Measurements from ENCODE around the gene PCSK6.
"Not testable (repeated sequence)": the region's sequence is repeated elsewhere in the genome, so short reads cannot be mapped to it uniquely, and the experiment has no call there.

PCSK6 gene

GRCh38 chr15:101428758-101429157 lies 60.7 kb downstream of the PCSK6 start:
- no peak for DNase-seq

- DNase-seq = no peak
These were observed 61.7 kb downstream of the PCSK6 start for GRCh38 chr15:101427606-101428487.

GRCh38 chr15:101426761-101427333 lies 62.7 kb downstream of the PCSK6 start:
- DNase-seq = no peak

- DNase-seq = no peak
These were observed 63.6 kb downstream of the PCSK6 start for GRCh38 chr15:101425787-101426365.

- DNase-seq = no peak
These were observed 64.5 kb downstream of the PCSK6 start for GRCh38 chr15:101424984-101425383.

GRCh38 chr15:101420232-101420631 lies 69.3 kb downstream of the PCSK6 start:
- no peak for DNase-seq

- not testable (repeated sequence) for DNase-seq
These were observed 73.0 kb downstream of the PCSK6 start for GRCh38 chr15:101416475-101416874.

GRCh38 chr15:101413239-101413638 lies 76.3 kb downstream of the PCSK6 start:
- no peak for DNase-seq

GRCh38 chr15:101411581-101411980 lies 77.9 kb downstream of the PCSK6 start:
- no peak for DNase-seq

GRCh38 chr15:101411085-101411484 lies 78.4 kb downstream of the PCSK6 start:
- no peak for DNase-seq

- DNase-seq = no peak
These were observed 78.9 kb downstream of the PCSK6 start for GRCh38 chr15:101410612-101411011.

GRCh38 chr15:101409621-101410020 lies 79.9 kb downstream of the PCSK6 start:
- DNase-seq = no peak

GRCh38 chr15:101407966-101408775 lies 81.3 kb downstream of the PCSK6 start:
- no peak for DNase-seq

GRCh38 chr15:101407439-101407838 lies 82.1 kb downstream of the PCSK6 start:
- DNase-seq = no peak

- DNase-seq = no peak
These were observed 82.8 kb downstream of the PCSK6 start for GRCh38 chr15:101406526-101407195.

- no peak for DNase-seq
These were observed 83.5 kb downstream of the PCSK6 start for GRCh38 chr15:101406036-101406435.

GRCh38 chr15:101404245-101404644 lies 85.3 kb downstream of the PCSK6 start:
- DNase-seq = no peak

- not testable (repeated sequence) for DNase-seq
These were observed 86.6 kb downstream of the PCSK6 start for GRCh38 chr15:101402883-101403282.

- no peak for DNase-seq
These were observed 88.2 kb downstream of the PCSK6 start for GRCh38 chr15:101401286-101401685.

GRCh38 chr15:101399431-101399830 lies 90.1 kb downstream of the PCSK6 start:
- no peak for DNase-seq

- no peak for DNase-seq
These were observed 91.3 kb downstream of the PCSK6 start for GRCh38 chr15:101398247-101398646.

GRCh38 chr15:101397521-101398003 lies 91.9 kb downstream of the PCSK6 start:
- no peak for DNase-seq

Data from T1000 (cell line).